Common myeloid progenitor, CD34-positive (primary cell): ENCODE results near the gene RCSD1.
"Not testable (repeated sequence)": the region's sequence is repeated elsewhere in the genome, so short reads cannot be mapped to it uniquely, and the experiment has no call there.

Source experiments
- CTCF ChIA-PET: fragments of 350-600 bp; sonication (Branson Sonifier 250); formaldehyde crosslinking; loops from one replicate; lab custom pipeline; 2021; ENCODE audit warnings: antibody characterized with exemption; lab: Charles Lee
- POLR2A ChIA-PET: fragments of 350-600 bp; sonication (Branson Sonifier 250); formaldehyde crosslinking; loops from one replicate; lab custom pipeline; 2021; ENCODE audit warnings: antibody characterized with exemption; lab: Charles Lee
- DNase-seq, 3 donors: peaks; one replicate each; pipeline versions ENCODE4 v3.0.0 to v3.0.0-alpha.2; 2013
- H3K27ac ChIP-seq, 2 experiments: 1 replicate in 1 of 2; 2 replicates in 1 of 2; pipeline ENCODE4 v1.7.0; 2013; ENCODE audit warnings: inconsistent platforms in 2 of 2, low read length in 2 of 2, mild to moderate bottlenecking in 2 of 2, low read depth in 1 of 2, moderate library complexity in 1 of 2; ENCODE audit not compliant: severe bottlenecking in 2 of 2, insufficient read depth in 1 of 2, poor library complexity in 1 of 2
- H3K27me3 ChIP-seq, 5 experiments: replicated peaks in 2 of 5; 1 replicate in 3 of 5; 2 replicates in 2 of 5; pipeline versions ENCODE4 v1.6.1 to v1.7.0; 2013; ENCODE audit warnings: low read length in 4 of 5, mild to moderate bottlenecking in 2 of 5, moderate library complexity in 2 of 5, inconsistent platforms in 1 of 5; ENCODE audit not compliant: insufficient read depth in 5 of 5, control insufficient read depth in 4 of 5
- H3K36me3 ChIP-seq, 4 experiments: 1 replicate in 2 of 4; 2 replicates in 2 of 4; pipeline versions ENCODE4 v1.6.1 to v1.7.0; 2013; ENCODE audit warnings: low read length in 3 of 4, control low read depth in 1 of 4, mild to moderate bottlenecking in 1 of 4; ENCODE audit not compliant: control insufficient read depth in 4 of 4, insufficient read depth in 4 of 4
- H3K4me1 ChIP-seq, 4 experiments: 1 replicate in 3 of 4; 2 replicates in 1 of 4; pipeline versions ENCODE4 v1.6.1 to v1.7.1; 2013; ENCODE audit warnings: low read length in 3 of 4, mild to moderate bottlenecking in 3 of 4, control low read depth in 1 of 4, inconsistent platforms in 1 of 4, moderate library complexity in 1 of 4; ENCODE audit not compliant: control insufficient read depth in 4 of 4, insufficient read depth in 4 of 4; ENCODE audit errors: control extremely low read depth in 1 of 4
- H3K4me3 ChIP-seq, 7 experiments: 1 replicate in 4 of 7; 2 replicates in 3 of 7; pipeline versions ENCODE4 v1.5.1 to v1.7.0; 2013; ENCODE audit warnings: mild to moderate bottlenecking in 7 of 7, low read length in 6 of 7, moderate library complexity in 6 of 7, inconsistent platforms in 2 of 7, low read depth in 2 of 7, control low read depth in 1 of 7; ENCODE audit not compliant: insufficient read depth in 4 of 7, control insufficient read depth in 1 of 7; ENCODE audit errors: extremely low read depth in 1 of 7
- H3K9me3 ChIP-seq, 5 experiments: 1 replicate in 4 of 5; 2 replicates in 1 of 5; pipeline versions ENCODE4 v1.6.1 to v1.7.1; 2013; ENCODE audit warnings: low read length in 4 of 5, mild to moderate bottlenecking in 2 of 5, inconsistent platforms in 1 of 5, low read depth in 1 of 5, moderate library complexity in 1 of 5; ENCODE audit not compliant: control insufficient read depth in 4 of 5, insufficient read depth in 2 of 5; ENCODE audit errors: control extremely low read depth in 1 of 5
- WGBS: methylation state at CpG from one replicate; pipeline ENCODE4 v1.1.5; 2013; ENCODE audit not compliant: insufficient coverage; 5-methylcytosine and 5-hydroxymethylcytosine counted together

Gene RCSD1

GRCh38 chr1:167602840-167603239, 27.2 kb upstream of the RCSD1 start:
- no peaks in the 10 kb centered on the region for H3K36me3 ChIP-seq
- no peaks in the 10 kb centered on the region for H3K27me3 ChIP-seq
- no peak for DNase-seq
- ChIA-PET CTCF (interaction anchor here (1.1 to 6.0 kb wide), 6 partner anchors 14 to 84 kb away, joined by 3 to 156 read pairs (median 22); partner anchors contain the start of gene RCSD1), POLR2A (no interaction called here)
- no peak overlapping the region for H3K4me3 ChIP-seq
- peaks cover 24 to 34% (median 33%) of the 10 kb centered on the region in 4 experiments for H3K4me1 ChIP-seq
- no peak overlapping the region for H3K27ac ChIP-seq
- 91% methylated on average over 8 of the region's 8 CpGs for WGBS
- peaks cover 0 to 13% (median 11%) of the 10 kb centered on the region in 5 experiments for H3K9me3 ChIP-seq

GRCh38 chr1:167605576-167605975, 24.5 kb upstream of the RCSD1 start:
- WGBS, result 100% methylated on average over 1 of the region's 3 CpGs
- Histone ChIP-seq H3K4me3 (no peak overlapping the region), H3K27ac (no peak overlapping the region), H3K36me3 (no peaks in the 10 kb centered on the region), H3K4me1 (peaks cover 18 to 27% (median 25%) of the 10 kb centered on the region in 4 experiments), H3K27me3 (no peaks in the 10 kb centered on the region), H3K9me3 (peaks cover 0 to 18% (median 14%) of the 10 kb centered on the region in 5 experiments)
- DNase-seq, result no peak
- ChIA-PET CTCF (interaction anchor here (1.1 kb wide), 1 partner anchor 12 kb away, joined by 3 read pairs; no protein-coding TSS in a partner anchor), POLR2A (no interaction called here)

GRCh38 chr1:167611983-167612382, 18.0 kb upstream of the RCSD1 start:
- CTCF ChIA-PET, result interaction anchor here (1.5 kb wide), 1 partner anchor 11 kb away, joined by 5 read pairs; no protein-coding TSS in a partner anchor

GRCh38 chr1:167612587-167613385, 17.2 kb upstream of the RCSD1 start:
- Histone ChIP-seq H3K36me3 (no peaks in the 10 kb centered on the region), H3K27me3 (no peaks in the 10 kb centered on the region), H3K27ac (no peak overlapping the region), H3K4me1 (peaks cover 20 to 22% (median 22%) of the 10 kb centered on the region in 4 experiments), H3K9me3 (peaks cover 0 to 9% (median 4%) of the 10 kb centered on the region in 5 experiments), H3K4me3 (no peak overlapping the region)
- POLR2A ChIA-PET, result no interaction called here
- DNase-seq, result no peak
- CTCF ChIA-PET, result interaction anchor here (1.5 kb wide), 1 partner anchor 12 kb away, joined by 5 read pairs; no protein-coding TSS in a partner anchor
- 100% methylated on average over 1 of the region's 2 CpGs for WGBS

More at GRCh38 chr1:167611983-167612382, 18.0 kb upstream of the RCSD1 start:
- peaks cover 0 to 16% (median 11%) of the 10 kb centered on the region in 5 experiments for H3K9me3 ChIP-seq
- no CpG with 5 or more reads among the region's 1 CpG for WGBS
- H3K4me3 ChIP-seq, result no peak overlapping the region
- DNase-seq, result no peak
- H3K36me3 ChIP-seq, result no peaks in the 10 kb centered on the region
- no peaks in the 10 kb centered on the region for H3K27me3 ChIP-seq
- peaks cover 14 to 18% (median 14%) of the 10 kb centered on the region in 4 experiments for H3K4me1 ChIP-seq
- POLR2A ChIA-PET, result no interaction called here
- H3K27ac ChIP-seq, result no peak overlapping the region

GRCh38 chr1:167613984-167614383, 16.0 kb upstream of the RCSD1 start:
- H3K27ac ChIP-seq, H3K36me3 ChIP-seq, POLR2A ChIA-PET, H3K9me3 ChIP-seq, H3K27me3 ChIP-seq, DNase-seq, H3K4me3 ChIP-seq: not testable (repeated sequence)
- peaks cover 30 to 34% (median 33%) of the 10 kb centered on the region in 4 experiments for H3K4me1 ChIP-seq
- CTCF ChIA-PET, result interaction anchor here (1.3 kb wide), 1 partner anchor 14 kb away, joined by 4 read pairs; no protein-coding TSS in a partner anchor
- 100% methylated on average over 1 of the region's 2 CpGs for WGBS

- H3K4me1 ChIP-seq, result peaks cover 31 to 39% (median 35%) of the 10 kb centered on the region in 4 experiments
- DNase-seq, result no peak
- H3K4me3 ChIP-seq, result no peak overlapping the region
- WGBS, result no CpG with 5 or more reads among the region's 1 CpG
- peaks cover 0 to 2% (median 0%) of the 10 kb centered on the region in 5 experiments for H3K9me3 ChIP-seq
- no peak overlapping the region for H3K27ac ChIP-seq
- H3K36me3 ChIP-seq, result no peaks in the 10 kb centered on the region
- POLR2A ChIA-PET, result no interaction called here
- no peaks in the 10 kb centered on the region for H3K27me3 ChIP-seq
- CTCF ChIA-PET, result interaction anchor here (1.2 to 3.7 kb wide), 5 partner anchors 13 to 73 kb away, joined by 3 to 25 read pairs (median 4); no protein-coding TSS in a partner anchor
Measured at GRCh38 chr1:167614851-167615250, 15.2 kb upstream of the RCSD1 start.
